Measurements from ENCODE around the gene ZNF579.

ZNF579 gene

GRCh38 chr19:55618426-55618825, 37.8 kb upstream of the ZNF579 start:
- Histone ChIP-seq H3K27me3 (ENCODE audit: control insufficient read depth, insufficient read depth, low read length) (no peaks in the 10 kb centered on the region), H3K9me3 (ENCODE audit: control insufficient read depth, insufficient read depth, low read length) (no peaks in the 10 kb centered on the region), H3K4me3 (ENCODE audit: low read depth, low read length) (no peak overlapping the region), H3K4me1 (ENCODE audit: control insufficient read depth, insufficient read depth, low read length) (no peaks in the 10 kb centered on the region), H3K36me3 (ENCODE audit: control insufficient read depth, insufficient read depth, low read length) (peaks cover 21% of the 10 kb centered on the region), H3K9ac (ENCODE audit: low read depth, low read length) (no peak overlapping the region)

- Histone ChIP-seq H3K4me1 (ENCODE audit: control insufficient read depth, insufficient read depth, low read length) (no peaks in the 10 kb centered on the region), H3K27me3 (ENCODE audit: control insufficient read depth, insufficient read depth, low read length) (no peaks in the 10 kb centered on the region), H3K9ac (ENCODE audit: low read depth, low read length) (no peak overlapping the region), H3K36me3 (ENCODE audit: control insufficient read depth, insufficient read depth, low read length) (peaks cover 21% of the 10 kb centered on the region), H3K4me3 (ENCODE audit: low read depth, low read length) (no peak overlapping the region), H3K9me3 (ENCODE audit: control insufficient read depth, insufficient read depth, low read length) (no peaks in the 10 kb centered on the region)
Observed at GRCh38 chr19:55617426-55617825, 36.8 kb upstream of the ZNF579 start.

GRCh38 chr19:55616395-55616875, 35.8 kb upstream of the ZNF579 start:
- Histone ChIP-seq H3K9me3 (ENCODE audit: control insufficient read depth, insufficient read depth, low read length) (no peaks in the 10 kb centered on the region), H3K4me1 (ENCODE audit: control insufficient read depth, insufficient read depth, low read length) (no peaks in the 10 kb centered on the region), H3K36me3 (ENCODE audit: control insufficient read depth, insufficient read depth, low read length) (peaks cover 21% of the 10 kb centered on the region), H3K9ac (ENCODE audit: low read depth, low read length) (no peak overlapping the region), H3K27me3 (ENCODE audit: control insufficient read depth, insufficient read depth, low read length) (no peaks in the 10 kb centered on the region), H3K4me3 (ENCODE audit: low read depth, low read length) (no peak overlapping the region)

- no peaks in the 10 kb centered on the region for H3K9me3 ChIP-seq (ENCODE audit: control insufficient read depth, insufficient read depth, low read length)
- no peaks in the 10 kb centered on the region for H3K27me3 ChIP-seq (ENCODE audit: control insufficient read depth, insufficient read depth, low read length)
- H3K36me3 ChIP-seq (ENCODE audit: control insufficient read depth, insufficient read depth, low read length) = peaks cover 17% of the 10 kb centered on the region
- H3K9ac ChIP-seq (ENCODE audit: low read depth, low read length) = no peak overlapping the region
- no peaks in the 10 kb centered on the region for H3K4me1 ChIP-seq (ENCODE audit: control insufficient read depth, insufficient read depth, low read length)
- no peak overlapping the region for H3K4me3 ChIP-seq (ENCODE audit: low read depth, low read length)
Observed at GRCh38 chr19:55615543-55616394, 35.1 kb upstream of the ZNF579 start.

- peaks cover 17% of the 10 kb centered on the region for H3K36me3 ChIP-seq (ENCODE audit: control insufficient read depth, insufficient read depth, low read length)
- no peak overlapping the region for H3K9ac ChIP-seq (ENCODE audit: low read depth, low read length)
- H3K27me3 ChIP-seq (ENCODE audit: control insufficient read depth, insufficient read depth, low read length) = no peaks in the 10 kb centered on the region
- H3K4me3 ChIP-seq (ENCODE audit: low read depth, low read length) = no peak overlapping the region
- no peaks in the 10 kb centered on the region for H3K4me1 ChIP-seq (ENCODE audit: control insufficient read depth, insufficient read depth, low read length)
- no peaks in the 10 kb centered on the region for H3K9me3 ChIP-seq (ENCODE audit: control insufficient read depth, insufficient read depth, low read length)
Observed at GRCh38 chr19:55614711-55615542, 34.3 kb upstream of the ZNF579 start.

- Histone ChIP-seq H3K9me3 (ENCODE audit: control insufficient read depth, insufficient read depth, low read length) (no peaks in the 10 kb centered on the region), H3K4me1 (ENCODE audit: control insufficient read depth, insufficient read depth, low read length) (no peaks in the 10 kb centered on the region), H3K4me3 (ENCODE audit: low read depth, low read length) (no peak overlapping the region), H3K36me3 (ENCODE audit: control insufficient read depth, insufficient read depth, low read length) (peaks cover 22% of the 10 kb centered on the region), H3K9ac (ENCODE audit: low read depth, low read length) (no peak overlapping the region), H3K27me3 (ENCODE audit: control insufficient read depth, insufficient read depth, low read length) (no peaks in the 10 kb centered on the region)
Observed at GRCh38 chr19:55613930-55614710, 33.5 kb upstream of the ZNF579 start.

- Histone ChIP-seq H3K36me3 (ENCODE audit: control insufficient read depth, insufficient read depth, low read length) (peaks cover 22% of the 10 kb centered on the region), H3K9me3 (ENCODE audit: control insufficient read depth, insufficient read depth, low read length) (no peaks in the 10 kb centered on the region), H3K27me3 (ENCODE audit: control insufficient read depth, insufficient read depth, low read length) (no peaks in the 10 kb centered on the region), H3K9ac (ENCODE audit: low read depth, low read length) (no peak overlapping the region), H3K4me1 (ENCODE audit: control insufficient read depth, insufficient read depth, low read length) (no peaks in the 10 kb centered on the region), H3K4me3 (ENCODE audit: low read depth, low read length) (no peak overlapping the region)
Observed at GRCh38 chr19:55613396-55613795, 32.7 kb upstream of the ZNF579 start.

- Histone ChIP-seq H3K9me3 (ENCODE audit: control insufficient read depth, insufficient read depth, low read length) (no peaks in the 10 kb centered on the region), H3K36me3 (ENCODE audit: control insufficient read depth, insufficient read depth, low read length) (peaks cover 25% of the 10 kb centered on the region)
Observed at GRCh38 chr19:55611983-55612645, 31.5 kb upstream of the ZNF579 start.

GRCh38 chr19:55611300-55611982, 30.8 kb upstream of the ZNF579 start:
- no peaks in the 10 kb centered on the region for H3K27me3 ChIP-seq (ENCODE audit: control insufficient read depth, insufficient read depth, low read length)

More at GRCh38 chr19:55611983-55612645, 31.5 kb upstream of the ZNF579 start:
- H3K9ac ChIP-seq (ENCODE audit: low read depth, low read length) = no peak overlapping the region
- no peak overlapping the region for H3K4me3 ChIP-seq (ENCODE audit: low read depth, low read length)
- H3K27me3 ChIP-seq (ENCODE audit: control insufficient read depth, insufficient read depth, low read length) = no peaks in the 10 kb centered on the region
- no peaks in the 10 kb centered on the region for H3K4me1 ChIP-seq (ENCODE audit: control insufficient read depth, insufficient read depth, low read length)

GRCh38 chr19:55609326-55609725, 28.7 kb upstream of the ZNF579 start:
- Histone ChIP-seq H3K9me3 (ENCODE audit: control insufficient read depth, insufficient read depth, low read length) (no peaks in the 10 kb centered on the region), H3K27me3 (ENCODE audit: control insufficient read depth, insufficient read depth, low read length) (no peaks in the 10 kb centered on the region), H3K4me1 (ENCODE audit: control insufficient read depth, insufficient read depth, low read length) (no peaks in the 10 kb centered on the region), H3K36me3 (ENCODE audit: control insufficient read depth, insufficient read depth, low read length) (peaks cover 8% of the 10 kb centered on the region), H3K9ac (ENCODE audit: low read depth, low read length) (no peak overlapping the region), H3K4me3 (ENCODE audit: low read depth, low read length) (no peak overlapping the region)

More at GRCh38 chr19:55611300-55611982, 30.8 kb upstream of the ZNF579 start:
- Histone ChIP-seq H3K9ac (ENCODE audit: low read depth, low read length) (no peak overlapping the region), H3K36me3 (ENCODE audit: control insufficient read depth, insufficient read depth, low read length) (peaks cover 23% of the 10 kb centered on the region), H3K4me1 (ENCODE audit: control insufficient read depth, insufficient read depth, low read length) (no peaks in the 10 kb centered on the region), H3K9me3 (ENCODE audit: control insufficient read depth, insufficient read depth, low read length) (no peaks in the 10 kb centered on the region), H3K4me3 (ENCODE audit: low read depth, low read length) (no peak overlapping the region)

Data from iPS-15b (cell line).